IMR-90 (cell line): ENCODE results near the gene CDK18. TPM values are rescaled to one million over a fixed set of nuclear protein-coding genes. Genes with fewer than 3 reads are reported as not detected.

Experiments
- ATAC-seq: fragments of 200-7000 bp; cut with Tn5 transposase; 2 replicates; pipeline ENCODE4 v1.9.1; 2020; ENCODE audit warnings: low read depth, mild to moderate bottlenecking, moderate library complexity
- BruUV-seq: library from RNA; stranded (reverse); fragments of 400-500 nt; replicated peaks from 2 replicates; lab custom pipeline; 2021; lab: Mats Ljungman, UMichigan
- CTCF ChIA-PET: fragments of 300-600 bp; formaldehyde crosslinking; extraction: SDS; loops from one replicate; lab custom pipeline; 2021; ENCODE audit warnings: antibody characterized with exemption; lab: Yijun Ruan, JAX
- POLR2A ChIA-PET: fragments of 300-600 bp; sonication (Branson Sonifier 250); formaldehyde crosslinking; loops from one replicate; lab custom pipeline; 2022; ENCODE audit warnings: antibody characterized with exemption; ENCODE audit not compliant: unreplicated experiment; lab: Charles Lee
- DNase-seq: peaks from one replicate; pipeline ENCODE4 v3.0.0; 2013
- H2AFZ ChIP-seq: replicated peaks from 2 replicates; pipeline ENCODE3; 2013; ENCODE audit warnings: low read length, mild to moderate bottlenecking; ENCODE audit not compliant: poor library complexity
- H2AK5ac ChIP-seq: 2 replicates; pipeline ENCODE4 v1.6.1; 2013; ENCODE audit warnings: low read depth, low read length, inconsistent platforms
- H2AK9ac ChIP-seq: replicated peaks from 2 replicates; pipeline ENCODE3; 2013; ENCODE audit warnings: mild to moderate bottlenecking, low read depth, low read length, moderate library complexity; ENCODE audit not compliant: poor library complexity
- H2BK120ac ChIP-seq: 2 replicates; pipeline ENCODE4 v1.6.1; 2013; ENCODE audit warnings: low read depth, low read length, inconsistent platforms
- H2BK15ac ChIP-seq: 3 replicates; pipeline ENCODE4 v1.6.1; 2013; ENCODE audit warnings: low read depth, low read length, inconsistent platforms
- H2BK20ac ChIP-seq: 2 replicates; pipeline ENCODE4 v1.6.1; 2013; ENCODE audit warnings: low read depth, mild to moderate bottlenecking, inconsistent platforms, low read length, moderate library complexity
- H2BK5ac ChIP-seq: 2 replicates; pipeline ENCODE4 v1.6.1; 2013; ENCODE audit warnings: mild to moderate bottlenecking, low read depth, low read length, inconsistent platforms; ENCODE audit not compliant: poor library complexity, severe bottlenecking
- H3K14ac ChIP-seq: replicated peaks from 2 replicates; pipeline ENCODE4 v1.6.1; 2013; ENCODE audit warnings: low read depth, low read length, inconsistent platforms
- H3K18ac ChIP-seq: 2 replicates; pipeline ENCODE4 v1.6.1; 2013; ENCODE audit warnings: low read depth, low read length, control low read depth
- H3K23ac ChIP-seq: 2 replicates; pipeline ENCODE4 v1.6.1; 2013; ENCODE audit warnings: low read depth, low read length, inconsistent platforms
- H3K27ac ChIP-seq: 2 replicates; pipeline ENCODE4 v1.5.1; 2013; ENCODE audit warnings: mild to moderate bottlenecking, control low read depth, low read length; ENCODE audit not compliant: insufficient read depth
- H3K27me3 ChIP-seq: 2 replicates; pipeline ENCODE4 v1.6.1; 2013; ENCODE audit warnings: low read length; ENCODE audit not compliant: control insufficient read depth, insufficient read depth
- H3K36me3 ChIP-seq: 2 replicates; pipeline ENCODE4 v1.6.1; 2013; ENCODE audit warnings: low read length, mixed read lengths; ENCODE audit not compliant: control insufficient read depth, insufficient read depth
- H3K4ac ChIP-seq: 2 replicates; pipeline ENCODE4 v1.6.1; 2013; ENCODE audit warnings: low read depth, low read length, inconsistent platforms
- H3K4me1 ChIP-seq: 2 replicates; pipeline ENCODE4 v1.6.1; 2013; ENCODE audit warnings: low read length, mixed read lengths; ENCODE audit not compliant: control insufficient read depth, insufficient read depth
- H3K4me2 ChIP-seq: 2 replicates; pipeline ENCODE4 v1.6.1; 2013; ENCODE audit warnings: low read depth, mild to moderate bottlenecking, control low read depth, low read length, moderate library complexity
- H3K4me3 ChIP-seq: 2 replicates; pipeline ENCODE4 v1.5.1; 2013; ENCODE audit warnings: low read depth, mild to moderate bottlenecking, control low read depth, low read length, moderate library complexity; ENCODE audit not compliant: insufficient read depth
- H3K56ac ChIP-seq: 2 replicates; pipeline ENCODE4 v1.6.1; 2013; ENCODE audit warnings: low read length, inconsistent platforms; ENCODE audit not compliant: insufficient read depth; ENCODE audit errors: extremely low read depth
- H3K79me1 ChIP-seq, 2 experiments: 2 replicates each; pipeline ENCODE4 v1.6.1; 2013; ENCODE audit warnings: low read length in 2 of 2, inconsistent platforms in 1 of 2, low read depth in 1 of 2
- H3K9ac ChIP-seq: 2 replicates; pipeline ENCODE4 v1.6.1; 2013; ENCODE audit warnings: low read depth, low read length, control low read depth
- H3K9me1 ChIP-seq: 2 replicates; pipeline ENCODE4 v1.6.1; 2013; ENCODE audit warnings: low read length, inconsistent platforms; ENCODE audit not compliant: insufficient read depth
- H3K9me3 ChIP-seq: 2 replicates; pipeline ENCODE4 v1.6.1; 2013; ENCODE audit warnings: low read length; ENCODE audit not compliant: control insufficient read depth, insufficient read depth
- H4K20me1 ChIP-seq: 2 replicates; pipeline ENCODE4 v1.6.1; 2013; ENCODE audit warnings: low read length, inconsistent platforms; ENCODE audit not compliant: insufficient read depth
- H4K5ac ChIP-seq: 2 replicates; pipeline ENCODE4 v1.6.1; 2013; ENCODE audit warnings: mild to moderate bottlenecking, low read depth, low read length, control low read depth
- H4K8ac ChIP-seq, 2 experiments: 2 replicates each; pipeline ENCODE4 v1.6.1; 2013; ENCODE audit warnings: low read depth in 2 of 2, low read length in 2 of 2, control low read depth in 1 of 2, inconsistent platforms in 1 of 2
- H4K91ac ChIP-seq: 2 replicates; pipeline ENCODE4 v1.6.1; 2013; ENCODE audit warnings: low read depth, low read length, inconsistent platforms; ENCODE audit not compliant: insufficient read depth
- BHLHE40 ChIP-seq: fragments of 150-350 bp; IDR thresholded peaks from 2 replicates; pipeline ENCODE4 v1.6.1; 2016; ENCODE audit warnings: mild to moderate bottlenecking, low read depth, low read length
- CEBPB ChIP-seq: IDR thresholded peaks from 2 replicates; pipeline ENCODE4 v1.6.1; 2012; ENCODE audit warnings: low read depth, low read length, improper control_type of control experiment
- CHD1 ChIP-seq: IDR thresholded peaks from 2 replicates; pipeline ENCODE4 v1.6.1; 2012; ENCODE audit warnings: low read depth, low read length, improper control_type of control experiment
- CTCF ChIP-seq: conservative IDR thresholded peaks from 2 replicates; pipeline ENCODE4 v1.5.1; 2012; ENCODE audit warnings: mild to moderate bottlenecking, low read depth, low read length, improper control_type of control experiment
- ELK1 ChIP-seq: fragments of 150-350 bp; IDR thresholded peaks from 2 replicates; pipeline ENCODE4 v1.6.1; 2016; ENCODE audit warnings: low read depth, mild to moderate bottlenecking, low read length, moderate library complexity, borderline replicate concordance
- FOS ChIP-seq: fragments of 150-350 bp; IDR thresholded peaks from 2 replicates; pipeline ENCODE4 v1.6.1; 2016; ENCODE audit warnings: low read depth, low read length
- MAFK ChIP-seq: IDR thresholded peaks from 2 replicates; pipeline ENCODE4 v1.6.1; 2012; ENCODE audit warnings: low read depth, low read length, improper control_type of control experiment
- MAZ ChIP-seq: IDR thresholded peaks from 2 replicates; pipeline ENCODE4 v1.6.1; 2012; ENCODE audit warnings: low read depth, mild to moderate bottlenecking, low read length, improper control_type of control experiment, moderate library complexity, borderline replicate concordance
- MXI1 ChIP-seq: IDR thresholded peaks from 2 replicates; pipeline ENCODE4 v1.6.1; 2012; ENCODE audit warnings: low read depth, mild to moderate bottlenecking, low read length, moderate library complexity, borderline replicate concordance
- NFE2L2 ChIP-seq: fragments of 150-350 bp; IDR thresholded peaks from 2 replicates; pipeline ENCODE4 v1.6.1; 2016; ENCODE audit warnings: low read depth, mild to moderate bottlenecking, low read length
- POLR2A ChIP-seq: IDR thresholded peaks from 2 replicates; pipeline ENCODE4 v1.6.1; 2012; ENCODE audit warnings: mild to moderate bottlenecking, low read depth, low read length
- RAD21 ChIP-seq: IDR thresholded peaks from 2 replicates; pipeline ENCODE4 v1.6.1; 2012; ENCODE audit warnings: low read length, improper control_type of control experiment
- RCOR1 ChIP-seq: IDR thresholded peaks from 2 replicates; pipeline ENCODE4 v1.6.1; 2012; ENCODE audit warnings: mild to moderate bottlenecking, low read length, improper control_type of control experiment; ENCODE audit not compliant: insufficient replicate concordance
- SMC3 ChIP-seq: fragments of 150-350 bp; IDR thresholded peaks from 2 replicates; pipeline ENCODE4 v1.6.1; 2016; ENCODE audit warnings: low read depth, mild to moderate bottlenecking, antibody characterized with exemption, low read length, moderate library complexity
- USF2 ChIP-seq: fragments of 150-350 bp; IDR thresholded peaks from 2 replicates; pipeline ENCODE4 v1.6.1; 2017; ENCODE audit warnings: mild to moderate bottlenecking, antibody characterized with exemption, low read length, low read depth
- WGBS, 2 experiments: methylation state at CpG; one replicate each; pipeline versions ENCODE4 v1.1.5 to v1.1.7; 2013; ENCODE audit warnings: missing lambda C conversion rate in 2 of 2; ENCODE audit not compliant: insufficient read length in 1 of 2; ENCODE audit errors: extremely low coverage in 2 of 2; 5-methylcytosine and 5-hydroxymethylcytosine counted together
- dilution Hi-C: fragments of 300-500 bp; cut with HindIII; formaldehyde crosslinking; loops from one replicate; pipeline ENCODE4 v1.14.3; 2018; ENCODE audit warnings: low sequenced_read_pairs; ENCODE audit not compliant: unreplicated experiment
- in situ Hi-C: fragments of 300-500 bp; cut with MboI; formaldehyde crosslinking; loops from 3 replicates; pipeline ENCODE4 v1.14.3; 2019; ENCODE audit warnings: low sequenced_read_pairs, inconsistent platforms, mixed read lengths
- intact Hi-C: fragments of 100-400 bp; cut with micrococcal nuclease; formaldehyde crosslinking; loops from 2 replicates; pipeline ENCODE4 v1.10.0; 2022
- polyA plus RNA-seq, 3 experiments: library from polyadenylated mRNA; depleted of rRNA; stranded (reverse); fragments of >200 nt; gene quantifications; 2 replicates each; pipeline ENCODE4 v1.2.3, GENCODE V29; 2012; ENCODE audit warnings: low replicate concordance in 1 of 3
- total RNA-seq: library from RNA; depleted of rRNA; stranded (reverse); fragments of >200 nt; gene quantifications from 2 replicates; pipeline ENCODE4 v1.2.3, GENCODE V29; 2012

CDK18 gene
- total and polyA plus RNA-seq, 2 of the 4 experiments (the other 2 are of a cell fraction), result 0.18 to 0.48 TPM

GRCh38 chr1:205554026-205554811 is 49.8 kb downstream of the CDK18 start:
- Histone ChIP-seq H3K4ac (no peak overlapping the region), H2BK20ac (no peak overlapping the region), H3K4me1 (no peaks in the 10 kb centered on the region), H4K91ac (no peak overlapping the region), H3K27ac (no peak overlapping the region), H3K27me3 (peaks cover 16% of the 10 kb centered on the region), H3K4me3 (no peak overlapping the region), H2AK9ac (no peak overlapping the region), H3K79me1 (no peaks in the 10 kb centered on the region), H3K9ac (no peak overlapping the region), H3K36me3 (no peaks in the 10 kb centered on the region), H2AK5ac (no peak overlapping the region), H3K9me3 (peaks cover 2% of the 10 kb centered on the region; the same call in 1 of the 2 replicates), H4K5ac (no peak overlapping the region), H2BK5ac (no peak overlapping the region), H3K4me2 (no peak overlapping the region), H4K20me1 (no peaks in the 10 kb centered on the region), H3K14ac (no peak overlapping the region), H3K18ac (no peak overlapping the region), H3K23ac (no peak overlapping the region), H3K56ac (no peak overlapping the region), H3K9me1 (no peaks in the 10 kb centered on the region), H2BK15ac (no peak overlapping the region), H2AFZ (no peak overlapping the region), H4K8ac (no peak overlapping the region), H2BK120ac (no peak overlapping the region)
- POLR2A ChIA-PET, result no interaction called here
- DNase-seq (no peak), ATAC-seq (no peak)
- CTCF ChIA-PET, result no interaction called here
- no TSS peak for BruUV-seq
- no peak for TF ChIP-seq CHD1
- no peak for TF ChIP-seq FOS
- no peak for TF ChIP-seq POLR2A
- no peak for TF ChIP-seq RCOR1
- no peak for TF ChIP-seq MAZ
- TF ChIP-seq BHLHE40, result no peak
- TF ChIP-seq NFE2L2, result no peak
- TF ChIP-seq USF2, result no peak
- TF ChIP-seq RAD21, result no peak
- TF ChIP-seq MAFK, result no peak
- TF ChIP-seq CEBPB, result no peak
- no peak for TF ChIP-seq MXI1
- no peak for TF ChIP-seq CTCF
- no peak for TF ChIP-seq SMC3
- no peak for TF ChIP-seq ELK1
- intact Hi-C loops (no loop called here), in situ Hi-C loops (no loop called here), dilution Hi-C loops (no loop called here)
- WGBS, 2 experiments, result no CpG with 5 or more reads among the region's 3 CpGs
